ENCODE data around the gene CPSF4L.

DNA sequence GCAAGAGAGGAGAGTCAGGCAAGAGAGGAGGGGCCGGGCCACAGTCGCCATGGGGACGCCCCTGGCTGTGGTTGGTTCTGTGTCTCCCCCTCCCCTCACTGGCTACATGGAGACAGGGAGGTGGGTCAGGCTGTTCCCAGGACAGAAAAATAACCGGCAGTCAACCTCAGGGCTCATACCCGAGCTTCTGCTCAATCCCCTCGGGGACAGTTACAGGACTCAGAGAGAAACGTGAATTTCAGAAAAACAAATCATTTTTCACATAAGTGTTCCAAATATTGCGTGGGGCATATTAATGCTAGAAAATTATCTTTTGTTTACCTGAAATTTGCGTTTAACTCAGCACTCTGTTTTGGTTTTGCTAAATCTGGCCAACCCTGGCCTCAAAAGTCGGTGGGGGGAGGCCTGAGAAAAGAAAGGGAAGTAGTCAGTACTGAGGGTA, 22.2 kb upstream of the CPSF4L start:
- TF ChIP-seq, protein P1, sequence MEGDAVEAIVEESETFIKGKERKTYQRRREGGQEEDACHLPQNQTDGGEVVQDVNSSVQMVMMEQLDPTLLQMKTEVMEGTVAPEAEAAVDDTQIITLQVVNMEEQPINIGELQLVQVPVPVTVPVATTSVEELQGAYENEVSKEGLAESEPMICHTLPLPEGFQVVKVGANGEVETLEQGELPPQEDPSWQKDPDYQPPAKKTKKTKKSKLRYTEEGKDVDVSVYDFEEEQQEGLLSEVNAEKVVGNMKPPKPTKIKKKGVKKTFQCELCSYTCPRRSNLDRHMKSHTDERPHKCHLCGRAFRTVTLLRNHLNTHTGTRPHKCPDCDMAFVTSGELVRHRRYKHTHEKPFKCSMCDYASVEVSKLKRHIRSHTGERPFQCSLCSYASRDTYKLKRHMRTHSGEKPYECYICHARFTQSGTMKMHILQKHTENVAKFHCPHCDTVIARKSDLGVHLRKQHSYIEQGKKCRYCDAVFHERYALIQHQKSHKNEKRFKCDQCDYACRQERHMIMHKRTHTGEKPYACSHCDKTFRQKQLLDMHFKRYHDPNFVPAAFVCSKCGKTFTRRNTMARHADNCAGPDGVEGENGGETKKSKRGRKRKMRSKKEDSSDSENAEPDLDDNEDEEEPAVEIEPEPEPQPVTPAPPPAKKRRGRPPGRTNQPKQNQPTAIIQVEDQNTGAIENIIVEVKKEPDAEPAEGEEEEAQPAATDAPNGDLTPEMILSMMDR (IDR thresholded peaks at IDR 0.05; ENCODE audit: low read depth, low read length): no peak
- TF ChIP-seq, protein P2, sequence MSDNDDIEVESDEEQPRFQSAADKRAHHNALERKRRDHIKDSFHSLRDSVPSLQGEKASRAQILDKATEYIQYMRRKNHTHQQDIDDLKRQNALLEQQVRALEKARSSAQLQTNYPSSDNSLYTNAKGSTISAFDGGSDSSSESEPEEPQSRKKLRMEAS (IDR thresholded peaks at IDR 0.05; ENCODE audit: low read depth, low read length): no peak

Measured in NB4 (cell line).